Activated CD4-positive, CD25-positive, alpha-beta regulatory T cell treated with anti-CD3 and anti-CD28 coated beads, Interleukin-2, amount 50 U/mL, for 24 hours (primary cell): ENCODE results near the gene SLC17A7.

Experiments used
- ATAC-seq, 2 donors: fragments of 150-1000 bp; cut with Tn5 transposase; one replicate each; pipeline ENCODE4 v1.10.0; 2021; ENCODE audit warnings: mild to moderate bottlenecking in 1 of 2, moderate library complexity in 1 of 2

SLC17A7 gene

GRCh38 chr19:49425922-49426592, 15.3 kb downstream of the SLC17A7 start:
- ATAC-seq = no peak

- ATAC-seq = no peak
Observed at GRCh38 chr19:49425178-49425577, 16.1 kb downstream of the SLC17A7 start, which contains the start of gene GFY. Gene GFY (plus strand): TSS chr19:49425388. CDS start chr19:49426431, 1,043 bp downstream.

- ATAC-seq = no peak
Observed at GRCh38 chr19:49423985-49424303, 17.4 kb downstream of the SLC17A7 start.

GRCh38 chr19:49423071-49423984, 18.0 kb downstream of the SLC17A7 start, which contains the start of gene PTH2:
Gene PTH2 (minus strand): TSS chr19:49423441. CDS start chr19:49423339, 102 bp downstream.
- no peak for ATAC-seq

GRCh38 chr19:49422407-49423070, 18.8 kb downstream of the SLC17A7 start:
- peak; percentile 37 to 49 for ATAC-seq

GRCh38 chr19:49421878-49422202, 19.5 kb downstream of the SLC17A7 start:
- ATAC-seq = no peak

- no peak for ATAC-seq
Observed at GRCh38 chr19:49421039-49421877, 20.1 kb downstream of the SLC17A7 start.

GRCh38 chr19:49420227-49420626, 21.1 kb downstream of the SLC17A7 start:
- ATAC-seq = no peak

- no peak for ATAC-seq
Observed at GRCh38 chr19:49419173-49419572, 22.2 kb downstream of the SLC17A7 start.

GRCh38 chr19:49418511-49418910, 22.8 kb downstream of the SLC17A7 start:
- ATAC-seq = no peak

GRCh38 chr19:49417088-49417487, 24.2 kb downstream of the SLC17A7 start:
- ATAC-seq = no peak

- ATAC-seq = no peak
Observed at GRCh38 chr19:49415810-49416200, 25.5 kb downstream of the SLC17A7 start.

- no peak for ATAC-seq
Observed at GRCh38 chr19:49415102-49415809, 26.1 kb downstream of the SLC17A7 start.

- ATAC-seq = no peak
Observed at GRCh38 chr19:49414256-49414655, 27.1 kb downstream of the SLC17A7 start.

GRCh38 chr19:49413348-49413747, 28.0 kb downstream of the SLC17A7 start:
- no peak for ATAC-seq

- ATAC-seq = no peak
Observed at GRCh38 chr19:49411681-49412326, 29.5 kb downstream of the SLC17A7 start.

- ATAC-seq = peak in 1 of 2 donors; percentile 41
Observed at GRCh38 chr19:49409441-49410029, 31.8 kb downstream of the SLC17A7 start.

GRCh38 chr19:49408816-49409440, 32.4 kb downstream of the SLC17A7 start:
- ATAC-seq = peak in 1 of 2 donors; percentile 21

- no peak for ATAC-seq
Observed at GRCh38 chr19:49407482-49408015, 33.8 kb downstream of the SLC17A7 start.

- ATAC-seq = no peak
Observed at GRCh38 chr19:49407079-49407478, 34.2 kb downstream of the SLC17A7 start.
